ENCODE data around the gene PSMB3.

The PSMB3 gene

DNA sequence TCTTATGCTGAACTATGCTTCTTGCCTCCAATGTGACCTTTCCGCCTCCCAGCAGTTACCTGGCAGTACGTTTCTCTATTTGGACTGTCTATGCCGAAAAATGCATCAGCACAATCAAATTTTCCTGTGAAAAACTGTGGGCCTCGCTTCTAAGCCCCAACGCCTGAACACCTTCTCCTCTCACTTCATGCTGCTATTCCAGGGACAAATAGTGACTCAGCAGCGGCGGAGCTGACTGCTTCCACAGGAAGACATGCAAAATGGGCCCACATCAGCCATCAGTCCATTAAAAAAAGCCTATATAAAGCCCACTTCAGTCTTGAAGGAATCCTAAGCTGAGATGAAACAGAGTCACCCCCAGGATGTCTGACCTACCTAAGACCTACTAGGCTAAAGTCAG is 57.3 kb downstream of the PSMB3 start (continued):
- TF ChIP-seq ZFHX2 (tag by site-specific recombination; conservative IDR thresholded peaks at IDR 0.05) (no peak), ZNF2 (tag by site-specific recombination; IDR thresholded peaks at IDR 0.05) (no peak), ZNF549 (tag by site-specific recombination; IDR thresholded peaks at IDR 0.05) (no peak), ZNF423 (tag by site-specific recombination; IDR thresholded peaks at IDR 0.05) (no peak)
- TF ChIP-seq, protein P1, sequence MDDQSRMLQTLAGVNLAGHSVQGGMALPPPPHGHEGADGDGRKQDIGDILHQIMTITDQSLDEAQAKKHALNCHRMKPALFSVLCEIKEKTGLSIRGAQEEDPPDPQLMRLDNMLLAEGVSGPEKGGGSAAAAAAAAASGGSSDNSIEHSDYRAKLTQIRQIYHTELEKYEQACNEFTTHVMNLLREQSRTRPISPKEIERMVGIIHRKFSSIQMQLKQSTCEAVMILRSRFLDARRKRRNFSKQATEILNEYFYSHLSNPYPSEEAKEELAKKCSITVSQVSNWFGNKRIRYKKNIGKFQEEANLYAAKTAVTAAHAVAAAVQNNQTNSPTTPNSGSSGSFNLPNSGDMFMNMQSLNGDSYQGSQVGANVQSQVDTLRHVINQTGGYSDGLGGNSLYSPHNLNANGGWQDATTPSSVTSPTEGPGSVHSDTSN (CRISPR knock-in tag; IDR thresholded peaks at IDR 0.05): no peak

Measured in HEK293 (cell line).